H1 (cell line): Measurements from ENCODE around the gene COX7B2. TPM values are rescaled to one million over a fixed set of nuclear protein-coding genes. Genes with fewer than 3 reads are reported as not detected.

ENCODE experiments used
- CHD7 ChIP-seq: fragments of 300-600 bp; sonication (generic); IDR thresholded peaks from 2 replicates; pipeline ENCODE4 v1.7.1; 2012; ENCODE audit warnings: low read length, moderate library complexity, mild to moderate bottlenecking, inconsistent platforms; ENCODE audit not compliant: insufficient replicate concordance
- polyA plus RNA-seq, 7 experiments: library from polyadenylated mRNA; depleted of rRNA in 3 of 7; stranded (reverse) in 5 of 7; unstranded in 2 of 7; fragments of >200 nt in 5 of 7; fragments of 200-250 nt in 2 of 7; gene quantifications; 1 replicate in 5 of 7; 2 replicates in 1 of 7; 4 replicates in 1 of 7; pipeline versions ENCODE4 v1.2.1 to v1.2.3, GENCODE V29; 2011 to 2013; ENCODE audit warnings: missing spikeins in 2 of 7, mixed read lengths in 2 of 7
- total RNA-seq: library from RNA; stranded (reverse); fragmentation: NEBNext Ultra II Directional; extraction: Animal tissue kit (Norgen Biotek cat#: 25700); gene quantifications from 2 replicates; pipeline ENCODE4 v1.2.1, GENCODE V29; 2021

Gene COX7B2
- total and polyA plus RNA-seq, 2 of the 8 experiments (the other 6 are each of a cell fraction or from before 2014, with no cell fraction given): not detected

- TF ChIP-seq CHD7: no peak
Observed at GRCh38 chr4:46890056-46890455, 19.0 kb downstream of the COX7B2 start (continued).
